AG09319 (cell line): ENCODE data around the gene SOS2.
A peak's percentile ranks its signal among the peaks of the same experiment; 100 is the strongest.

ENCODE experiments used
- DNase-seq: peaks from one replicate; pipeline ENCODE4 v3.0.0-alpha.2; 2010; ENCODE audit warnings: low read depth; ENCODE audit errors: extremely low read depth
- TF ChIP-seq, protein P1 (sequence below): IDR thresholded peaks from 2 replicates; pipeline ENCODE4 v1.5.1; 2011; ENCODE audit warnings: low read depth, mild to moderate bottlenecking, inconsistent platforms, low read length, moderate library complexity

The SOS2 gene

DNA sequence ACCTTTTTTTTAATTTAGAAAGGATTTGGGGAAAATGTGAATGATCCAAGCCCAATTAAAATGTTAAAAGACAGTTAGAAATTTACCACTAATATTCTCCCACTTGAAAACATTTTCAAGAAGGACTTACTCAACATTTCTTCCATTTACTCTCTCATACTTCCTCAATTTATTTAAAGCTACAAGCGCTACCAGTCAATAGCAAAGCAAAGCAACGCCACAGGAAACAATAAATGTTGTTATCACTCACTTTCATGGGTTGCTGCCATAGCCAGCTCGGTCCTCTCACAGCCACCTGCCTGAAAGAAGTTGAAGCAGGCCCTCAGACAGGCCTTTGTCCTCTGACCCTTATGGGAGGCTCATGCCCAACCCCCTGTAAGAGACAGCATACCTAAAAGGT is 6.0 kb upstream of the SOS2 start:
- DNase-seq = no peak
- TF ChIP-seq, protein P1, sequence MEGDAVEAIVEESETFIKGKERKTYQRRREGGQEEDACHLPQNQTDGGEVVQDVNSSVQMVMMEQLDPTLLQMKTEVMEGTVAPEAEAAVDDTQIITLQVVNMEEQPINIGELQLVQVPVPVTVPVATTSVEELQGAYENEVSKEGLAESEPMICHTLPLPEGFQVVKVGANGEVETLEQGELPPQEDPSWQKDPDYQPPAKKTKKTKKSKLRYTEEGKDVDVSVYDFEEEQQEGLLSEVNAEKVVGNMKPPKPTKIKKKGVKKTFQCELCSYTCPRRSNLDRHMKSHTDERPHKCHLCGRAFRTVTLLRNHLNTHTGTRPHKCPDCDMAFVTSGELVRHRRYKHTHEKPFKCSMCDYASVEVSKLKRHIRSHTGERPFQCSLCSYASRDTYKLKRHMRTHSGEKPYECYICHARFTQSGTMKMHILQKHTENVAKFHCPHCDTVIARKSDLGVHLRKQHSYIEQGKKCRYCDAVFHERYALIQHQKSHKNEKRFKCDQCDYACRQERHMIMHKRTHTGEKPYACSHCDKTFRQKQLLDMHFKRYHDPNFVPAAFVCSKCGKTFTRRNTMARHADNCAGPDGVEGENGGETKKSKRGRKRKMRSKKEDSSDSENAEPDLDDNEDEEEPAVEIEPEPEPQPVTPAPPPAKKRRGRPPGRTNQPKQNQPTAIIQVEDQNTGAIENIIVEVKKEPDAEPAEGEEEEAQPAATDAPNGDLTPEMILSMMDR = no peak

DNA sequence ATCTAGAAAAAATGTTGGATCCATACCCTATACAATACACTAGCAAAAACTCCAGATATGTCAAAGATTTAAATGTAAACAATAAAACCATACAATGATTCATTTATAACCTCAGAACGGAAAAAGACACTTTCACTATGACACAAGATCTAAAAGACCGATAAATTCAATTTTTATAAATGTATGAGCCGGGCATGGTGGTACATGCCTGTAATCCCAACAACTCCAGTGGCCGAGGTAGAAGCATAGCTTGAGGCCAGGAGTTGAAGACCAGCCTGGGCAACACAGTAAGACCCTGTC is 2.5 kb upstream of the SOS2 start:
- no peak for DNase-seq

DNA sequence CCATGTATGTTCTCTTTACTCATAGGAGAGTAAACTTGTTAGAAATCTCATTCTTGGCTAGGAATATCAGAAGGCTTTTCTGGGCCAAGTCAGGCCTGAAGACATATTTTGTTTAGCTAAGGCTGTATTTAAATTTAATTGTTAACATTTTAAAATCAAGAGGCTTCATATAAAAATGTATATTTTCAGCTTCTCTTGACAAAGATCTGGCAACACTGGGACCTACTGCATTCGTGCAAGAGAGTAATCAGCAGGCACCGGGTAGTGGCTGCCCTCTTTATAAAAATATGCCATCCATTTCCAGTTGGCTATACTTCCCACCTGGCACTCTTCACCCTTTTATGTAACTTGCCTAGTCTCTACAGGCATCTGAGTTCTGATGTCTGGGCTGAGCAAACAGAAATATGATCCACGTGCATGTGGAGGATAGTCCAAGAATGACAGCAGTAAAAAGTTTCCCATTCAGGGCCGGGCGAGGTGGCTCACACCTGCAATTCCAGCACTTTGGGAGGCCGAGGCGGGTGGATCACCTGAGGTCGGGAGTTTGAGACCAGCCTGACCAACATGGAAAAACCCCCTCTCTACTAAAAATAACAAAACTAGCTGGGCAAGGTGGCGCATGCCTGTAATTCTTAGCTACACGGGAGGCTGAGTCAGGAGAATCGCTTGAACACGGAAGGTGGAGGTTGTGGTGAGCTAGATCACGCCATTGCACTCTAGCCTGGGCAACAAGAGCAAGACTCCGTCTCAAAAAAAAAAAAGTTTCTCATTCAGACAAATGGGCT is 2.0 kb upstream of the SOS2 start:
- TF ChIP-seq, protein P1 = no peak
- DNase-seq = no peak

More for the DNA sequence above, 2.5 kb upstream of the SOS2 start:
- TF ChIP-seq, protein P1 = no peak

DNA sequence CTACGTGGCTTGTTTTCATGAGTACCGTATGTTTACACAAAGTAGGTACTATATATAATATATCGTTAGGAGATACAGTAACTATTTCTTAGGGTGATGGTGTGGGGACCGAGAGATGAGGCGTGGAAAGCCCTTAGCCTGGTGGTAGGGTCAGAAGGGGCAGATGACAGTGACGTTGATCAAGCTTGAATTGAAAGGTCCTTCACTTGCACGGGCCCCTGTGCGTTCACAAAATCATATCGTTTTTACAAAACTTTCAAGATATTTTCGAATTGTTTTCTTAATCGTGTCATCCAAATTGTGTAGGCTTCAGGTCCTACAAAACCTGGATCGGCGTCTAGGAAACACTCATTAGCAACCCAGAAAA is 881 bp upstream of the SOS2 start:
- TF ChIP-seq, protein P1 = no peak
- DNase-seq = no peak

DNA sequence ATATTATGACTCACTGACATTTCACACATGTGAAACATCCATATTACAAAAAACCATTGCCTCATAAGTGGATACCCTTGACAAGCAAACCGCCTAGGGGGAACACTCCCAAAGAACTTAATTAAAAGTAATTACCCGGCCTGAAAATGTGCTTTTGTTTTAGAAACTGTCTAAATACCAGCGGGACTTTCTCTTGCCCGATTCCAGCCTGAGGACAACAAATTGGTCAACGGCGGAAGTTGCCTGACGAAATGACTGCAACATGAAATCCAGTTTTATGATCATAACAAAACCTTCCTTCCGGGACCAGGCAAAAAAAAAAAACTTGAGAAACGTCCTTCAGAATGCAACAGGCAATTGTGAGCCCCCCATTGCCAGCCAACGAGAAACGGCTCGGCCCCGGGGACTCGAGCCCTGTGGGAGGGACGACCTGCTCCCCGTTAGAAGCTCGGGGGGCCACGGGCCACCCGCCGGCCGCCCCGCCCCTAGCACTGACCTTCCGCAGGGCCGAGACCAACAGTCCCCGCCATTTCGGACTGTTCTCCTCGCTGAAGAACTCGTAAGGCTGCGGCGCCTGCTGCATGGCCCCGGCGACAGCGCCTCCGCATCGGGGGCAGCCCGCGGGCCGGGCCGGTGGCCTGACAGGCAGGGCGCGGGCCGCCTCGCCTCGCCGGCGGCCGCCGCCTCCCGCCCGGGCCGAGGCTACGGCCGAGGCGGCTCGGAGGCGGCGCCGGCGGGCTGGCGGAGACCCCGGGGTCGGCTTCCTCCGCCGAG is 490 bp downstream of the SOS2 start:
- peak; percentile 30 for DNase-seq
- TF ChIP-seq, protein P1 = no peak

DNA sequence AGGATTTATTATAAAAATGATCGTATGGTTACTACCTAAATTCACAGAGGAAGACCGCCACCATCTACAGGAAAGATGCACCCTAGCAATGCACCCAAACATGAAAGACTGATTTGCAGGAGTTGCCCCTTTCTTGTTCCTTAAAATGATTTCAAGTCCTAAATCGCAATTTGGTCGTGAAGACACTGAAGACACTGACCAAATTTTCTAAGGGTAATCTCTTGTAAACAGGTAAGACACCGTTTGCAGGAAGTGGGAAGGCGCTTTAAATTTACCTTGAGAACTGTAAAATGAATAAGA is 1.0 kb downstream of the SOS2 start:
- no peak for DNase-seq
- TF ChIP-seq, protein P1 = no peak

DNA sequence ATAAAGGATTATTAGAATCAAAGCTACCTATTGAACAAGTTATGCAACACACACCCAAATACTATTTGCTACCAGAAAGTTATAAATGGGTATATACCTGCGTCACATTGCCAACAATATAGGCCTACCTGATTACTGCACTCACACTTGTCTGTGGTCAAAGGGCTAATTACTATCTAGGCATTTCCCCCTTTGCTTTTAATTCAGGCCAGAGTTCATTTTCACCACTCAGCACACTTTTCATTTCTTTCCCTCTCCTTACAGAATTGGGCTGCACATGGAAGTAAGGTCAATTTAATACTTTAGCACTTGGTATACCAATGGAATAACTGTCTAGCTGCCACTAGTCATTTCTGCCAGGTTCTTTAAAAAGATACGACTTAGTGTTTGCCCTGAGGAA is 1.7 kb downstream of the SOS2 start:
- DNase-seq = no peak
- TF ChIP-seq, protein P1 = no peak
